RWPE2 (cell line): ENCODE results near the gene FUT2.
A peak's percentile ranks its signal among the peaks of the same experiment; 100 is the strongest.
"Not testable (repeated sequence)": the region's sequence is repeated elsewhere in the genome, so short reads cannot be mapped to it uniquely, and the experiment has no call there.

Experiments used
- ATAC-seq: fragments of 200-7000 bp; cut with Tn5 transposase; 3 replicates; pipeline ENCODE4 v1.9.1; 2021; ENCODE audit warnings: low read depth
- DNase-seq: peaks from one replicate; pipeline ENCODE4 v3.0.0-alpha.2; 2020; ENCODE audit warnings: low spot score
- H3K27ac ChIP-seq: fragments of 450-650 bp; 2 replicates; pipeline ENCODE4 v1.5.1; 2017; ENCODE audit warnings: mild to moderate bottlenecking; ENCODE audit not compliant: poor library complexity, severe bottlenecking
- H3K27me3 ChIP-seq: fragments of 250-450 bp; sonication (Bioruptor Pico); 2 replicates; pipeline ENCODE4 v1.5.1; 2021; ENCODE audit warnings: mild to moderate bottlenecking, moderate library complexity; ENCODE audit not compliant: insufficient read depth, poor library complexity, severe bottlenecking
- H3K36me3 ChIP-seq: fragments of 250-450 bp; sonication (Bioruptor Pico); 2 replicates; pipeline ENCODE4 v1.5.1; 2020; ENCODE audit warnings: low read depth, mild to moderate bottlenecking, moderate library complexity
- H3K4me1 ChIP-seq: fragments of 250-450 bp; sonication (Bioruptor Pico); 2 replicates; pipeline ENCODE4 v1.5.1; 2021; ENCODE audit warnings: mild to moderate bottlenecking, moderate library complexity; ENCODE audit not compliant: insufficient read depth, poor library complexity, severe bottlenecking
- H3K4me3 ChIP-seq: fragments of 250-450 bp; sonication (Bioruptor Pico); 2 replicates; pipeline ENCODE4 v1.5.1; 2021; ENCODE audit warnings: mild to moderate bottlenecking, moderate library complexity; ENCODE audit not compliant: severe bottlenecking
- H3K9me3 ChIP-seq: fragments of 250-450 bp; sonication (Bioruptor Pico); 2 replicates; pipeline ENCODE4 v1.5.1; 2021; ENCODE audit warnings: mild to moderate bottlenecking, moderate library complexity; ENCODE audit not compliant: severe bottlenecking
- CTCF ChIP-seq: fragments of 450-650 bp; IDR thresholded peaks from one replicate; pipeline ENCODE4 v1.5.1; 2017; ENCODE audit warnings: mild to moderate bottlenecking, moderate library complexity; ENCODE audit not compliant: poor library complexity, severe bottlenecking

FUT2 gene

GRCh38 chr19:48650974-48651682 lies 44.6 kb upstream of the FUT2 start:
- DNase-seq (no peak), ATAC-seq (no peak)
- Histone ChIP-seq H3K4me1 (peaks cover 9% of the 10 kb centered on the region), H3K27me3 (no peaks in the 10 kb centered on the region), H3K27ac (no peak overlapping the region), H3K36me3 (no peaks in the 10 kb centered on the region), H3K9me3 (no peaks in the 10 kb centered on the region), H3K4me3 (no peak overlapping the region)
- TF ChIP-seq CTCF: no peak

- ATAC-seq (no peak), DNase-seq (no peak)
- Histone ChIP-seq H3K4me3 (no peak overlapping the region), H3K36me3 (no peaks in the 10 kb centered on the region), H3K4me1 (peaks cover 9% of the 10 kb centered on the region), H3K27me3 (no peaks in the 10 kb centered on the region), H3K27ac (no peak overlapping the region), H3K9me3 (no peaks in the 10 kb centered on the region)
- no peak for TF ChIP-seq CTCF
Observed at GRCh38 chr19:48651683-48652048, 44.1 kb upstream of the FUT2 start.

GRCh38 chr19:48654299-48655059 lies 41.3 kb upstream of the FUT2 start:
- ATAC-seq (no peak), DNase-seq (no peak)
- Histone ChIP-seq H3K27me3 (no peaks in the 10 kb centered on the region), H3K9me3 (no peaks in the 10 kb centered on the region), H3K4me3 (no peak overlapping the region), H3K4me1 (peaks cover 10% of the 10 kb centered on the region), H3K36me3 (no peaks in the 10 kb centered on the region), H3K27ac (no peak overlapping the region)
- TF ChIP-seq CTCF: no peak

GRCh38 chr19:48656840-48657474 lies 38.8 kb upstream of the FUT2 start:
- Histone ChIP-seq H3K4me3 (no peak overlapping the region), H3K27ac (peak overlapping the region; percentile 17), H3K4me1 (peaks cover 10% of the 10 kb centered on the region), H3K9me3 (no peaks in the 10 kb centered on the region), H3K27me3 (no peaks in the 10 kb centered on the region), H3K36me3 (no peaks in the 10 kb centered on the region)
- DNase-seq (no peak), ATAC-seq (peak; percentile 66)
- TF ChIP-seq CTCF: no peak

GRCh38 chr19:48657828-48658227 lies 37.9 kb upstream of the FUT2 start:
- H3K9me3 ChIP-seq, ATAC-seq, H3K27me3 ChIP-seq, H3K4me3 ChIP-seq, H3K36me3 ChIP-seq, DNase-seq, H3K27ac ChIP-seq: not testable (repeated sequence)
- H3K4me1 ChIP-seq: peaks cover 10% of the 10 kb centered on the region
